Inflammatory macrophage treated with lipopolysaccharide for 4 hours (primary cell): Measurements from ENCODE around the gene ZDHHC11.
"Not testable (repeated sequence)": the region's sequence is repeated elsewhere in the genome, so short reads cannot be mapped to it uniquely, and the experiment has no call there.

ENCODE experiments used
- DNase-seq: peaks from one replicate; pipeline ENCODE4 v3.0.0-alpha.2; 2020

Gene ZDHHC11

GRCh38 chr5:856531-857425 lies 6.0 kb upstream of the ZDHHC11 start:
- no peak for DNase-seq

- DNase-seq = no peak
Observed at GRCh38 chr5:855771-856530, 5.2 kb upstream of the ZDHHC11 start.

- no peak for DNase-seq
Observed at GRCh38 chr5:854966-855743, 4.4 kb upstream of the ZDHHC11 start.

GRCh38 chr5:854217-854616 lies 3.4 kb upstream of the ZDHHC11 start:
- no peak for DNase-seq

GRCh38 chr5:853416-854090 lies 2.8 kb upstream of the ZDHHC11 start:
- DNase-seq = not testable (repeated sequence)

GRCh38 chr5:852431-853401 lies 1.9 kb upstream of the ZDHHC11 start:
- no peak for DNase-seq

- no peak for DNase-seq
Observed at GRCh38 chr5:852018-852417, 1.2 kb upstream of the ZDHHC11 start.

GRCh38 chr5:851553-851952 lies 767 bp upstream of the ZDHHC11 start:
- DNase-seq = no peak

- DNase-seq = no peak
Observed at GRCh38 chr5:851076-851475, 290 bp upstream of the ZDHHC11 start.

- no peak for DNase-seq
Observed at GRCh38 chr5:849651-850301, 1.0 kb downstream of the ZDHHC11 start.

GRCh38 chr5:848671-849111 lies 2.1 kb downstream of the ZDHHC11 start:
- DNase-seq = no peak

GRCh38 chr5:847736-848135 lies 3.0 kb downstream of the ZDHHC11 start:
- DNase-seq = not testable (repeated sequence)

- DNase-seq = not testable (repeated sequence)
Observed at GRCh38 chr5:847212-847611, 3.6 kb downstream of the ZDHHC11 start.

- not testable (repeated sequence) for DNase-seq
Observed at GRCh38 chr5:846602-847091, 4.1 kb downstream of the ZDHHC11 start.

- not testable (repeated sequence) for DNase-seq
Observed at GRCh38 chr5:845676-846601, 4.8 kb downstream of the ZDHHC11 start.

GRCh38 chr5:845031-845675 lies 5.6 kb downstream of the ZDHHC11 start:
- DNase-seq = not testable (repeated sequence)

- not testable (repeated sequence) for DNase-seq
Observed at GRCh38 chr5:844426-844825, 6.4 kb downstream of the ZDHHC11 start.

GRCh38 chr5:843926-844325 lies 6.9 kb downstream of the ZDHHC11 start:
- DNase-seq = not testable (repeated sequence)

- DNase-seq = not testable (repeated sequence)
Observed at GRCh38 chr5:843371-843770, 7.4 kb downstream of the ZDHHC11 start.
